Neuron (in vitro differentiated cells): ENCODE measurements around the gene SPRR2D.
"Not testable (repeated sequence)": the region's sequence is repeated elsewhere in the genome, so short reads cannot be mapped to it uniquely, and the experiment has no call there.

Source experiments
- H2AFZ ChIP-seq: one replicate; pipeline ENCODE4 v1.6.1; 2013; ENCODE audit warnings: low read depth, mild to moderate bottlenecking, inconsistent platforms, low read length, moderate library complexity
- H3K27me3 ChIP-seq: one replicate; pipeline ENCODE4 v1.6.1; 2013; ENCODE audit warnings: low read length; ENCODE audit not compliant: insufficient read depth
- H3K36me3 ChIP-seq: one replicate; pipeline ENCODE4 v1.6.1; 2013; ENCODE audit warnings: low read length; ENCODE audit not compliant: insufficient read depth
- H3K4me1 ChIP-seq: one replicate; pipeline ENCODE4 v1.6.1; 2013; ENCODE audit warnings: low read length; ENCODE audit not compliant: insufficient read depth
- H3K4me3 ChIP-seq: 2 replicates; pipeline ENCODE4 v1.5.1; 2013; ENCODE audit warnings: mild to moderate bottlenecking, low read length, moderate library complexity
- H3K9me3 ChIP-seq: one replicate; pipeline ENCODE4 v1.6.1; 2013; ENCODE audit warnings: low read length

Gene SPRR2D

GRCh38 chr1:153040950-153041631 is at the start of gene SPRR2D:
SPRR2D (minus strand) TSS chr1:153041120; CDS start chr1:153040346, 774 bp downstream.
- no peak within 1 kb of the TSS for H3K4me3 ChIP-seq
- no peaks in the 10 kb centered on the region for H3K27me3 ChIP-seq
- no peaks in the 10 kb centered on the region for H3K36me3 ChIP-seq
- no peak within 1 kb of the TSS for H2AFZ ChIP-seq
- H3K9me3 ChIP-seq, result no peaks in the 10 kb centered on the region
- no peaks in the 10 kb centered on the region for H3K4me1 ChIP-seq

GRCh38 chr1:153087652-153088051 is 46.7 kb upstream of the SPRR2D start:
- Histone ChIP-seq H3K36me3 (no peaks in the 10 kb centered on the region), H3K27me3 (no peaks in the 10 kb centered on the region), H3K4me3 (no peak overlapping the region), H2AFZ (no peak overlapping the region), H3K9me3 (no peaks in the 10 kb centered on the region), H3K4me1 (no peaks in the 10 kb centered on the region)

GRCh38 chr1:153081736-153082135 is 40.8 kb upstream of the SPRR2D start:
- H3K9me3 ChIP-seq, result no peaks in the 10 kb centered on the region

DNA sequence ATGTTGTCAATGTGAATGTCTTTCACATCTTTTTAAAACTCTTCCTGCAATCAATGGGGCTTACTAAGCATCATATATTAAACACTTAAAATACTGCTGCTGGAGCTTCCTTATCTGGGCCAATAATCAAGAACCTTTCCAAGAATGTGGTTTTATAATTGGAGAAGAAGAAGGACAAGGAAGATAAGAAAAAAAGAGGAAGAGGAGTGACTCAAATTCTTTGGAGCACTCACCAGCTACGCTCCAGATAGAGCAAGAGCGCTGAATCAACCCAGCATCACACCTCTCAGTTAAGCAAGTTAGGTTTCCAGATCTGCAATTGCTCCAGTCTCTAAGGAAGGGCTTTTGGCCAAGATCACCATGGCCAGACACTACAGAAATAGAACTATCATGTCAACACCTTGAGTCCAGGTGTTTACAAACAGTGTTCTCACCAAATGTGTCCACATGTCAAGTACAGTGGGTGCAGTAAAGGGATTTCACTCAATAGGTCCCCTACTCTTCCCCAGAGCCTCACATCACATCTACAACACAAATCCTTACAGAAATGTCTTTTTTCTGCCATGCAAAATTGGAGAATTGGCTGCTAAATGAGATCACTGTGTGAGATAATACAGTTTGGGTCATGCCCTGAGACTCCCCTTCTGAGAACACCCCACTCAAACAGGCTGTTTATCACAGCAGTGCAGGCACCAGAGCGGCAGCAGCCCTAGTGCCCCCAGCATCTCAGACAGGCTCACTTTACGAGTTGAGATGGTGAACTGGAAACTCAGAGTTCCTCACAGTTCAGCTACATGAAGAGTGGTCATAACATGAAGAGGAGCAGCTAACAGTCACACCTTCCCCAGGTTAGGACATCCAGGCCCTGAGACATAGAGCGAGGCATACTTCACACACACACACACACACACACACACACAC is 32.1 kb upstream of the SPRR2D start:
- Histone ChIP-seq H3K36me3 (no peaks in the 10 kb centered on the region), H2AFZ (no peak overlapping the region), H3K9me3 (no peaks in the 10 kb centered on the region), H3K27me3 (no peaks in the 10 kb centered on the region), H3K4me1 (no peaks in the 10 kb centered on the region), H3K4me3 (no peak overlapping the region)

More at GRCh38 chr1:153081736-153082135, 40.8 kb upstream of the SPRR2D start:
- Histone ChIP-seq H3K4me1 (no peaks in the 10 kb centered on the region), H2AFZ (no peak overlapping the region), H3K27me3 (no peaks in the 10 kb centered on the region), H3K36me3 (no peaks in the 10 kb centered on the region), H3K4me3 (no peak overlapping the region)

GRCh38 chr1:153071511-153071910 is 30.6 kb upstream of the SPRR2D start, which contains the start of gene SPRR2B:
SPRR2B (minus strand) TSS chr1:153071611; CDS start chr1:153070839, 772 bp downstream.
- H3K27me3 ChIP-seq, result no peaks in the 10 kb centered on the region
- no peaks in the 10 kb centered on the region for H3K4me1 ChIP-seq

GRCh38 chr1:153070243-153070642 is 29.3 kb upstream of the SPRR2D start:
- Histone ChIP-seq H3K4me1 (no peaks in the 10 kb centered on the region), H3K9me3 (no peaks in the 10 kb centered on the region), H3K4me3 (no peak overlapping the region), H3K27me3 (no peaks in the 10 kb centered on the region), H3K36me3 (no peaks in the 10 kb centered on the region), H2AFZ (no peak overlapping the region)

More at GRCh38 chr1:153071511-153071910, 30.6 kb upstream of the SPRR2D start, which contains the start of gene SPRR2B:
- Histone ChIP-seq H3K36me3 (no peaks in the 10 kb centered on the region), H3K4me3 (no peak within 1 kb of the TSS), H2AFZ (no peak within 1 kb of the TSS), H3K9me3 (no peaks in the 10 kb centered on the region)

GRCh38 chr1:153058826-153059784 is 18.2 kb upstream of the SPRR2D start:
- no peaks in the 10 kb centered on the region for H3K27me3 ChIP-seq
- no peaks in the 10 kb centered on the region for H3K36me3 ChIP-seq
- H3K9me3 ChIP-seq, result no peaks in the 10 kb centered on the region
- H3K4me3 ChIP-seq, result no peak overlapping the region
- H2AFZ ChIP-seq, result no peak overlapping the region
- H3K4me1 ChIP-seq, result no peaks in the 10 kb centered on the region

DNA sequence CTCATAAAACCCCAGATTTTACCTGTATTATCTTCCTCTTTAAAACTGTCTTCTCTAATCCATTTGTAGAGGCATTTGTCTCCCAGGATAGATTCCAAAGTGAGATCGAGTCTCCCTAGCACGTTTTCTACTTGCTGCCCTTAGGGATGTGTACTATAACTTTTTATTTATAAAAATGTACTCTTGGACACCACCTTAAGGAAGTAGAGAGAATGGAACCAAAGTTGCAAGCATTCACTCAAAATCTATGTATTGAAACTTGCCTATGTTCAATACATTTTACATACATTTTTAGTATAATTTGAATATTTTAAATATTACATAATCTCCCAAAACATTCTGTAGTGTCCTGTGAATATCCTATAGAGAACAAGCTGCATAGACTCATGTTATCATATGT is 17.2 kb upstream of the SPRR2D start:
- no peaks in the 10 kb centered on the region for H3K36me3 ChIP-seq
- H2AFZ ChIP-seq, result no peak overlapping the region
- H3K9me3 ChIP-seq, result no peaks in the 10 kb centered on the region

GRCh38 chr1:153057375-153057774 is 16.5 kb upstream of the SPRR2D start, which contains the start of gene SPRR2A:
SPRR2A (minus strand) TSS chr1:153057512; CDS start chr1:153056735, 777 bp downstream.
- H3K4me3 ChIP-seq, result no peak within 1 kb of the TSS
- no peak within 1 kb of the TSS for H2AFZ ChIP-seq
- no peaks in the 10 kb centered on the region for H3K27me3 ChIP-seq
- H3K36me3 ChIP-seq, result no peaks in the 10 kb centered on the region
- no peaks in the 10 kb centered on the region for H3K4me1 ChIP-seq
- H3K9me3 ChIP-seq, result no peaks in the 10 kb centered on the region

More for the DNA sequence above, 17.2 kb upstream of the SPRR2D start:
- Histone ChIP-seq H3K4me1 (no peaks in the 10 kb centered on the region), H3K27me3 (no peaks in the 10 kb centered on the region), H3K4me3 (no peak overlapping the region)

- not testable (repeated sequence) for H3K4me3 ChIP-seq
Observed at GRCh38 chr1:153056111-153056510, 15.2 kb upstream of the SPRR2D start.

DNA sequence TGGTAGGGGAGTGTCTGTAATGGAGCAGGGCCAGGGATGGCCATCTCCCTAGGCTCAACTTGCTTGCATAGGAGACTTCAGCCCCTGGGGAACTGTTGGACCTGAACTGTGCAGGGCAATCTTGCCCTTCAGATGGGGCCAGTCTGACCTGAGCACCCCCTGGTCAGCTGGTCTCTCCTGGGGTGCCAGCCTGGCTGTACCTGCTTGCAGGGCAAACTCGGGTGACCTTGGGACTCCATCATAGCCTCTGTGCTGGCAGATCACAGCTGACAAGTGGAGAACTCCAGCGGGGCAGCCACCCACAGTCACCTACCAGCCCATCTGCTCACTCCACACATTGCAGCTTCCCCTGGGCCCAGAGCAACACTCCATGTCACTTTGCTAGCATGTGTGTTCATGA is 8.3 kb upstream of the SPRR2D start:
- H3K27me3 ChIP-seq, result no peaks in the 10 kb centered on the region
- no peak overlapping the region for H2AFZ ChIP-seq
- H3K36me3 ChIP-seq, result no peaks in the 10 kb centered on the region
- H3K4me1 ChIP-seq, result no peaks in the 10 kb centered on the region
- no peaks in the 10 kb centered on the region for H3K9me3 ChIP-seq
- H3K4me3 ChIP-seq, result no peak overlapping the region

More at GRCh38 chr1:153056111-153056510, 15.2 kb upstream of the SPRR2D start:
- not testable (repeated sequence) for H3K4me1 ChIP-seq, H3K36me3 ChIP-seq, H2AFZ ChIP-seq, H3K27me3 ChIP-seq, H3K9me3 ChIP-seq

GRCh38 chr1:153035211-153035610 is 5.7 kb downstream of the SPRR2D start:
- Histone ChIP-seq H3K4me3 (no peak overlapping the region), H3K4me1 (no peaks in the 10 kb centered on the region), H3K36me3 (no peaks in the 10 kb centered on the region), H3K27me3 (no peaks in the 10 kb centered on the region), H3K9me3 (no peaks in the 10 kb centered on the region), H2AFZ (no peak overlapping the region)
